H1 (cell line): ENCODE measurements around the gene MAML3. TPM values are rescaled to one million over a fixed set of nuclear protein-coding genes. Genes with fewer than 3 reads are reported as not detected.

ENCODE experiments used
- ATF2 ChIP-seq: IDR thresholded peaks from 2 replicates; pipeline ENCODE4 v1.6.1; 2012; ENCODE audit warnings: low read length, inconsistent platforms
- CBX8 ChIP-seq: fragments of 300-800, 300-1000 bp; sonication (generic); IDR thresholded peaks from 2 replicates; pipeline ENCODE4 v1.7.1; 2016; ENCODE audit warnings: low read depth, low read length, borderline replicate concordance
- CEBPB ChIP-seq: IDR thresholded peaks from 2 replicates; pipeline ENCODE4 v1.6.1; 2012; ENCODE audit warnings: low read depth, low read length
- CHD7 ChIP-seq: fragments of 300-600 bp; sonication (generic); IDR thresholded peaks from 2 replicates; pipeline ENCODE4 v1.7.1; 2012; ENCODE audit warnings: low read length, moderate library complexity, mild to moderate bottlenecking, inconsistent platforms; ENCODE audit not compliant: insufficient replicate concordance
- EP300 ChIP-seq, 2 experiments: IDR thresholded peaks; 1 replicate in 1 of 2; 2 replicates in 1 of 2; pipeline ENCODE4 v1.6.1; 2011 to 2012; ENCODE audit warnings: low read depth in 2 of 2, low read length in 2 of 2, mild to moderate bottlenecking in 2 of 2, borderline replicate concordance in 1 of 2, inconsistent platforms in 1 of 2, moderate library complexity in 1 of 2
- GABPA ChIP-seq: IDR thresholded peaks from 2 replicates; pipeline ENCODE4 v1.6.1; 2011; ENCODE audit warnings: mild to moderate bottlenecking, low read length, moderate library complexity, borderline replicate concordance; ENCODE audit not compliant: insufficient read depth
- HDAC6 ChIP-seq: IDR thresholded peaks from one replicate; pipeline ENCODE4 v1.7.1; 2012; ENCODE audit warnings: low read depth, mild to moderate bottlenecking, inconsistent platforms, low read length, moderate library complexity
- SRF ChIP-seq: IDR thresholded peaks from 2 replicates; pipeline ENCODE4 v1.6.1; 2011; ENCODE audit warnings: mild to moderate bottlenecking, low read depth, low read length, moderate library complexity
- ZNF274 ChIP-seq: IDR thresholded peaks from 2 replicates; pipeline ENCODE4 v1.7.0; 2012; ENCODE audit warnings: low read length, borderline replicate concordance; ENCODE audit errors: extremely low read depth
- polyA plus RNA-seq, 7 experiments: library from polyadenylated mRNA; depleted of rRNA in 3 of 7; stranded (reverse) in 5 of 7; unstranded in 2 of 7; fragments of >200 nt in 5 of 7; fragments of 200-250 nt in 2 of 7; gene quantifications; 1 replicate in 5 of 7; 2 replicates in 1 of 7; 4 replicates in 1 of 7; pipeline versions ENCODE4 v1.2.1 to v1.2.3, GENCODE V29; 2011 to 2013; ENCODE audit warnings: missing spikeins in 2 of 7, mixed read lengths in 2 of 7
- total RNA-seq: library from RNA; stranded (reverse); fragmentation: NEBNext Ultra II Directional; extraction: Animal tissue kit (Norgen Biotek cat#: 25700); gene quantifications from 2 replicates; pipeline ENCODE4 v1.2.1, GENCODE V29; 2021

MAML3 gene
- total and polyA plus RNA-seq, 2 of the 8 experiments (the other 6 are each of a cell fraction or from before 2014, with no cell fraction given): 2.1 to 5.7 TPM

GRCh38 chr4:139734875-139735380 is 419.1 kb downstream of the MAML3 start (continued):
- no peak for TF ChIP-seq CHD7
- TF ChIP-seq HDAC6: no peak
- TF ChIP-seq SRF: no peak
- TF ChIP-seq GABPA: no peak
- TF ChIP-seq ZNF274: no peak
- TF ChIP-seq CBX8: no peak
- TF ChIP-seq EP300 (IDR thresholded peaks at IDR 0.05; ENCODE audit: borderline replicate concordance in 1 of 2, low read depth in 2 of 2, low read length in 2 of 2): 0 out of 3 replicates have a peak, but pooled peaks of 1 of the 2 experiments have one; percentile 50
- TF ChIP-seq ATF2: no peak
- peak; percentile 3; the same call in 1 of the 2 replicates for TF ChIP-seq CEBPB
